Activated CD4-positive, alpha-beta T cell treated with anti-CD3 and anti-CD28 coated beads, Interleukin-2, amount 10 ng/mL, durations not matched to agents 24 days and 14 days (primary cell): ENCODE data around the gene BBS9. TPM values are rescaled to one million over a fixed set of nuclear protein-coding genes. Genes with fewer than 3 reads are reported as not detected.
"Not testable (repeated sequence)": the region's sequence is repeated elsewhere in the genome, so short reads cannot be mapped to it uniquely, and the experiment has no call there.

ENCODE experiments used
- DNase-seq: peaks from one replicate; pipeline ENCODE4 v3.0.0; 2022
- H3K27ac Mint-ChIP-seq: one replicate; pipeline ENCODE4 v1.8.0; 2022; ENCODE audit warnings: mild to moderate bottlenecking, mixed read lengths
- H3K27me3 Mint-ChIP-seq: one replicate; pipeline ENCODE4 v1.8.0; 2022; ENCODE audit warnings: mixed read lengths
- H3K36me3 Mint-ChIP-seq: one replicate; pipeline ENCODE4 v1.8.0; 2022; ENCODE audit warnings: low read depth, mild to moderate bottlenecking, mixed read lengths
- H3K4me1 Mint-ChIP-seq: one replicate; pipeline ENCODE4 v1.8.0; 2021; ENCODE audit warnings: mixed read lengths
- H3K4me3 Mint-ChIP-seq: one replicate; pipeline ENCODE4 v1.8.0; 2022; ENCODE audit warnings: mild to moderate bottlenecking, moderate library complexity, mixed read lengths
- H3K9me3 Mint-ChIP-seq: one replicate; pipeline ENCODE4 v1.8.0; 2021; ENCODE audit warnings: mixed read lengths
- intact Hi-C: fragments of 100-400 bp; cut with micrococcal nuclease; formaldehyde crosslinking; loops from one replicate; pipeline ENCODE4 v1.15.1; 2023
- total RNA-seq: library from RNA; stranded (reverse); gene quantifications from 2 replicates; pipeline ENCODE4 v1.2.3, GENCODE V29; 2022

The BBS9 gene
- total RNA-seq, 1 donor from 2014 or later = 4.3 TPM

DNA sequence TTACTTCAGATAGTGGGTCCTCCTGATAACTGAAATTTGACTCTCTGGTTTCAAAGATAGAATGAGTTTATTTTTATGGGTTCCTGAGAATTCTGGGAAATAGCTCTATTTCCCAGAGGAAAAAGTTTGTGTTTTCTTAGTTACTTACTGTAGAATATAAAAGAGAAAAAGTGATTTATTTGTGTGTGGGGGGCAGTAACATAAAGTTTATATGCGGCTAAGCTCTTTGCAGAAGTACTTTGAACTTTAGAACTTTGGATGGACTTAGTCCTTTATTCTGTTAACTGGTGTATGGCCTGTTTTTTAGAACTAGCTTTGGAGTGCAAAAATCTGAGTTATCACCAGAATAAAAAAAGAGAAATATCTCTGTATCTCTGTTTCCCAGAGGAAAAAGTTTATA is 157.1 kb downstream of the BBS9 start:
- Mint-ChIP-seq H3K27ac (no peak overlapping the region), H3K27me3 (no peaks in the 10 kb centered on the region), H3K36me3 (no peaks in the 10 kb centered on the region), H3K9me3 (peaks cover 7% of the 10 kb centered on the region), H3K4me1 (no peaks in the 10 kb centered on the region), H3K4me3 (no peak overlapping the region)
- DNase-seq = no peak
- intact Hi-C loops = no loop called here

- no peak for DNase-seq
- H3K9me3 Mint-ChIP-seq = peaks cover 7% of the 10 kb centered on the region
- no peak overlapping the region for H3K4me3 Mint-ChIP-seq
- H3K36me3 Mint-ChIP-seq = no peaks in the 10 kb centered on the region
- no peaks in the 10 kb centered on the region for H3K27me3 Mint-ChIP-seq
- H3K27ac Mint-ChIP-seq = no peak overlapping the region
- H3K4me1 Mint-ChIP-seq = no peaks in the 10 kb centered on the region
- intact Hi-C loops = no loop called here
These were observed 158.4 kb downstream of the BBS9 start for GRCh38 chr7:33287738-33288137.

- peaks cover 14% of the 10 kb centered on the region for H3K9me3 Mint-ChIP-seq
- H3K4me3 Mint-ChIP-seq = no peak overlapping the region
- H3K4me1 Mint-ChIP-seq = no peaks in the 10 kb centered on the region
- intact Hi-C loops = no loop called here
- no peak for DNase-seq
- H3K36me3 Mint-ChIP-seq = no peaks in the 10 kb centered on the region
- H3K27ac Mint-ChIP-seq = no peak overlapping the region
- no peaks in the 10 kb centered on the region for H3K27me3 Mint-ChIP-seq
These were observed 169.5 kb downstream of the BBS9 start for GRCh38 chr7:33298848-33299247.

- Mint-ChIP-seq H3K36me3 (no peaks in the 10 kb centered on the region), H3K4me3 (no peak overlapping the region), H3K4me1 (no peaks in the 10 kb centered on the region), H3K9me3 (peaks cover 14% of the 10 kb centered on the region), H3K27me3 (no peaks in the 10 kb centered on the region), H3K27ac (no peak overlapping the region)
- no peak for DNase-seq
- intact Hi-C loops = no loop called here
These were observed 170.1 kb downstream of the BBS9 start for GRCh38 chr7:33299425-33299824.

DNA sequence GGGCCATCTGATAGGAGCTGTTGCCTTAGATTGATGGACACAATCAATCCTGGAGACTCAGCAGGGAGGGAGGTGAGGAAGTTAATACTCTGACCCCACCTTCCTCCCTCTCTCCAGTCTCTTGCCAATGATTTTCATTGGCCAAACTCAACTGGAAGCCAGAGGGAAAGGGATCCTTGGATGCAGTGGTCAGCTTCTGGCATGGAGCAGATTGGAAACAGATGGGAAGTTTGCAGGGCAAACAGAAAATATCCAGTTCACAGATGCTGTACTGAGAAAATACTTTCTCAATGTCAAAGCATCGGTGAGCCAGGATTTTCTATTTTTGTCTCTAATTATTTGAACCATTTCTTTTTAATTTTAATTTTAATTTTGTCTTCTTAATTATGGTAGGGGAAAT is 170.8 kb downstream of the BBS9 start:
- Mint-ChIP-seq H3K4me3 (no peak overlapping the region), H3K9me3 (peaks cover 14% of the 10 kb centered on the region), H3K27ac (no peak overlapping the region), H3K4me1 (no peaks in the 10 kb centered on the region), H3K36me3 (no peaks in the 10 kb centered on the region), H3K27me3 (no peaks in the 10 kb centered on the region)
- DNase-seq = no peak
- intact Hi-C loops = no loop called here

GRCh38 chr7:33300742-33301141 is 171.4 kb downstream of the BBS9 start:
- intact Hi-C loops = no loop called here
- H3K27ac Mint-ChIP-seq = no peak overlapping the region
- no peak overlapping the region for H3K4me3 Mint-ChIP-seq
- DNase-seq = no peak
- no peaks in the 10 kb centered on the region for H3K36me3 Mint-ChIP-seq
- no peaks in the 10 kb centered on the region for H3K4me1 Mint-ChIP-seq
- peaks cover 14% of the 10 kb centered on the region for H3K9me3 Mint-ChIP-seq
- no peaks in the 10 kb centered on the region for H3K27me3 Mint-ChIP-seq

DNA sequence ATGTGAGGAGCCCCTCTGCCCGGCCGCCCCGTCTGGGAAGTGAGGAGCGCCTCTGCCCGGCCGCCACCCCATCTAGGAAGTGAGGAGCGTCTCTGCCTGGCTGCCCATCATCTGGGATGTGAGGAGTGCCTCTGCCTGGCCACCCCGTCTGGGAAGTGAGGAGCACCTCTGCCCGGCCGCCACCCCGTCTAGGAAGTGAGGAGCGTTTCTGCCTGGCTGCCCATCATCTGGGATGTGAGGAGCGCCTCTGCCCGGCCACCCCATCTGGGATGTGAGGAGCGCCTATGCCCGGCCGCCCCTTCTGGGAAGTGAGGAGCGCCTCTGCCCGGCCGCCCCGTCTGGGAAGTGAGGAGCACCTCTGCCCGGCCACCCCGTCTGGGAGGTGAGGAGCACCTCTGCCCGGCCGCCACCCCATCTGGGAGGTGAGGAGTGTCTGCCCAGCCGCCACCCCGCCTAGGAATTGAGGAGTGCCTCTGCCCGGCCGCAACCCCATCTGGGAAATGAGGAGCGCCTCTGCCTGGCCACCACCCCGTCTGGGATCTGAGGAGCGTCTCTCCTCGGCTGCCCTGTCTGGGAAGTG is 174.7 kb downstream of the BBS9 start:
- peaks cover 14% of the 10 kb centered on the region for H3K9me3 Mint-ChIP-seq
- intact Hi-C loops = not testable (repeated sequence)

GRCh38 chr7:33307205-33307604 is 177.8 kb downstream of the BBS9 start:
- Mint-ChIP-seq H3K36me3 (no peaks in the 10 kb centered on the region), H3K4me3 (no peak overlapping the region), H3K9me3 (peaks cover 4% of the 10 kb centered on the region), H3K27ac (no peak overlapping the region), H3K4me1 (no peaks in the 10 kb centered on the region), H3K27me3 (no peaks in the 10 kb centered on the region)
- intact Hi-C loops = no loop called here
- DNase-seq = no peak

More for the DNA sequence above, 174.7 kb downstream of the BBS9 start:
- not testable (repeated sequence) for H3K4me3 Mint-ChIP-seq, H3K4me1 Mint-ChIP-seq, DNase-seq, H3K27ac Mint-ChIP-seq, H3K27me3 Mint-ChIP-seq, H3K36me3 Mint-ChIP-seq

DNA sequence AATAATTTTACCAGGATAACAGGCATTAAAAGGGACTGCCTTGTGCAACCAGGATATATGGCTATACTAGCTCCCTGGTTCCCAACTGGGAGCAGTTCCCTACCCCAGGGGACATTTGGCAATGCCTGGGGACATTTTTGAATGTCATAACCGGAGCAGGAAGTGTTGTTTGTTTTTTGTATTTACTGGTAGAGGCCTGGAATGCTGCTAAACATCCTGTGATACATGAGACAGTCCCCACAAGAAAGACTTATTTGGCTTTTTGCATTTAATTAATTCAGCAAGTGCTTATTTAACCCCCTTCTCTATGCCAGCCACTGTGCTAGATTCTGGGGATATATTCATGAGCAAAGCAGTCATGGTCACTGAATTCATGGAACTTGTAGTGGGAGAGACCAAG is 181.2 kb downstream of the BBS9 start:
- H3K27me3 Mint-ChIP-seq = no peaks in the 10 kb centered on the region
- no peaks in the 10 kb centered on the region for H3K36me3 Mint-ChIP-seq
- intact Hi-C loops = no loop called here
- no peaks in the 10 kb centered on the region for H3K4me1 Mint-ChIP-seq
- H3K4me3 Mint-ChIP-seq = no peak overlapping the region
- H3K9me3 Mint-ChIP-seq = no peaks in the 10 kb centered on the region
- DNase-seq = no peak
- H3K27ac Mint-ChIP-seq = no peak overlapping the region

DNA sequence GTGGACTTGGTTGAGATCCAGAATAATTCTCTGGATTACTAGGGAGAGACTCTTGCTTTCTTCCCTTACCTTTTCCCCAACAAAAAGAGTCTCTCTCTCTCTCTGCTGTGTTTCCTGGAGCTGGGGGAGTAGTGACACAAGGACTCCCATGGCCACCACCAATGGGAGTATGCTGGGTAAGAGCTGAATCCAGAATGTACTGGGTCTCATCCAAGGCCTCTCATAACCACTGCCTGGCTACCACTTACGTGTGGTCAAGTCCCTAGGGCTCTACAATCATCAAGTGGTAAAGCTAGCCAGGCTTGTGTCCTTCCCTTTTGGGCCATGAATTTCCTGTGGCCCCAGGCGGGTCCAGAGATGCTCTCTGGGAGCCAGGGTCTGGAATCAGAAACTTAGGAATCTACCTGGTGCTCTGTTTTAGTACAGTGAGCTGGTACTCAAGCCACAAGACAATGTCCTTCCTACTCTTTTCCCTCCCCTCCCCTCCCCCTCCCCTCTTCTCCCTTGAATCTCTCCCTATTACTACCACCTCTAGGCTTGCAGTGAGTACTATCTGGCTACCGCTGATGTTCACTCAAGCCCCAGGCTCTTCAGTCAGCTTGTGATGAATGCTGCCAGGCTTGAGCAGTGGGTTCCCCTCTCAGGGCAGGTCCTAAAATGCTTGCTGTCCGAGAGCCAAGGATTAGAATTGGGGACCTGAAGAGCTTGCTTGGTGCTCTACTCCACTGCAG is 196.6 kb downstream of the BBS9 start:
- H3K4me1 Mint-ChIP-seq = no peaks in the 10 kb centered on the region
- intact Hi-C loops = no loop called here
- H3K27me3 Mint-ChIP-seq = no peaks in the 10 kb centered on the region
- no peak for DNase-seq
- H3K9me3 Mint-ChIP-seq = peaks cover 18% of the 10 kb centered on the region
- H3K27ac Mint-ChIP-seq = no peak overlapping the region
- no peak overlapping the region for H3K4me3 Mint-ChIP-seq
- H3K36me3 Mint-ChIP-seq = no peaks in the 10 kb centered on the region

- peaks cover 12% of the 10 kb centered on the region for H3K9me3 Mint-ChIP-seq
- DNase-seq = no peak
- H3K36me3 Mint-ChIP-seq = no peaks in the 10 kb centered on the region
- no peak overlapping the region for H3K27ac Mint-ChIP-seq
- no peaks in the 10 kb centered on the region for H3K27me3 Mint-ChIP-seq
- H3K4me3 Mint-ChIP-seq = no peak overlapping the region
- no peaks in the 10 kb centered on the region for H3K4me1 Mint-ChIP-seq
- intact Hi-C loops = no loop called here
These were observed 197.1 kb downstream of the BBS9 start for GRCh38 chr7:33326485-33326848.

GRCh38 chr7:33327427-33327826 is 198.1 kb downstream of the BBS9 start:
- H3K4me1 Mint-ChIP-seq = no peaks in the 10 kb centered on the region
- H3K27me3 Mint-ChIP-seq = no peaks in the 10 kb centered on the region
- intact Hi-C loops = no loop called here
- no peaks in the 10 kb centered on the region for H3K36me3 Mint-ChIP-seq
- H3K9me3 Mint-ChIP-seq = peaks cover 8% of the 10 kb centered on the region
- no peak overlapping the region for H3K4me3 Mint-ChIP-seq
- DNase-seq = no peak
- no peak overlapping the region for H3K27ac Mint-ChIP-seq

GRCh38 chr7:33334349-33334748 is 205.0 kb downstream of the BBS9 start:
- intact Hi-C loops = no loop called here
- Mint-ChIP-seq H3K36me3 (no peaks in the 10 kb centered on the region), H3K4me3 (no peak overlapping the region), H3K4me1 (no peaks in the 10 kb centered on the region), H3K27me3 (no peaks in the 10 kb centered on the region), H3K9me3 (no peaks in the 10 kb centered on the region), H3K27ac (no peak overlapping the region)
- DNase-seq = no peak

DNA sequence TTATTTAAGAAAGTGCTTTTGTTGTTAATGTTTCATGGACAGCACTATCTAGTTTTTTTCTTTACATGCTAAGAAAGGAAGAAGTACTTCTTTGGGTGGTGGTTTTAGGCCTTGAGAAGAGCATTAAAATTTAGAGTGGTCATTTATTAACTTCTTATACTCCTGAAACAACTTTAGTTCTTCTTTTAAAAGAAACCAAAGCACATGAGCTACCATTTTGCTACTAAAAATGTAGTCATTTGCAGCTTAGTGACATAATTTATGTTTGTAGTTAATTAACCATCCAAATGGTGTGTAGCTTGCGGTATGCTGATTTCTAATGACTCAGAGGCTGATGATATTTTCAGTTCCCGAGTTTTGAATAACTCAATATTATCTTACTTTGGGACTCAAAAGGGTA is 207.5 kb downstream of the BBS9 start:
- H3K9me3 Mint-ChIP-seq = no peaks in the 10 kb centered on the region
- no peak overlapping the region for H3K27ac Mint-ChIP-seq

More for the DNA sequence above, 207.5 kb downstream of the BBS9 start:
- no peak overlapping the region for H3K4me3 Mint-ChIP-seq
- intact Hi-C loops = no loop called here
- no peaks in the 10 kb centered on the region for H3K4me1 Mint-ChIP-seq
- H3K36me3 Mint-ChIP-seq = no peaks in the 10 kb centered on the region
- DNase-seq = no peak
- no peaks in the 10 kb centered on the region for H3K27me3 Mint-ChIP-seq
